Lung (tissue), 12 donors: ENCODE data around the gene HIC1. TPM values are rescaled to one million over a fixed set of nuclear protein-coding genes. Genes with fewer than 3 reads are reported as not detected.
A peak's percentile ranks its signal among the peaks of the same experiment; 100 is the strongest.
"Not testable (repeated sequence)": the region's sequence is repeated elsewhere in the genome, so short reads cannot be mapped to it uniquely, and the experiment has no call there.

Experiments
- ATAC-seq: fragments of 200-7000 bp; cut with Tn5 transposase; one replicate; pipeline ENCODE4 v1.9.1; 2020; ENCODE audit warnings: moderate number of reproducible peaks; ENCODE audit not compliant: insufficient read depth, low FRiP score
- DNase-seq, 3 donors: peaks; one replicate each; pipeline ENCODE4 v3.0.0-alpha.2; 2013 to 2017
- H3K27ac ChIP-seq, 2 donors: one replicate each; pipeline ENCODE4 v1.5.1; 2013; ENCODE audit warnings: mild to moderate bottlenecking in 2 of 2, moderate library complexity in 2 of 2, control low read depth in 1 of 2, inconsistent platforms in 1 of 2, low read depth in 1 of 2, low read length in 1 of 2
- H3K27me3 ChIP-seq, 3 donors: one replicate each; pipeline ENCODE4 v1.5.1; 2013; ENCODE audit warnings: low read length in 2 of 3; ENCODE audit not compliant: control insufficient read depth in 3 of 3, insufficient read depth in 3 of 3
- H3K36me3 ChIP-seq, 4 donors: one replicate each; pipeline ENCODE4 v1.5.1; 2013; ENCODE audit warnings: low read length in 4 of 4, mild to moderate bottlenecking in 1 of 4, moderate library complexity in 1 of 4; ENCODE audit not compliant: control insufficient read depth in 4 of 4, insufficient read depth in 4 of 4
- H3K4me1 ChIP-seq, 5 donors: one replicate each; pipeline ENCODE4 v1.5.1; 2013; ENCODE audit warnings: low read length in 5 of 5, mild to moderate bottlenecking in 2 of 5, moderate library complexity in 1 of 5; ENCODE audit not compliant: control insufficient read depth in 5 of 5, insufficient read depth in 5 of 5
- H3K4me3 ChIP-seq: one replicate; pipeline ENCODE4 v1.5.1; 2013; ENCODE audit warnings: mild to moderate bottlenecking, control low read depth, moderate library complexity
- H3K9ac ChIP-seq, 2 donors: one replicate each; pipeline ENCODE4 v1.5.1; 2013; ENCODE audit warnings: low read length in 2 of 2, control low read depth in 1 of 2; ENCODE audit not compliant: insufficient read depth in 1 of 2
- H3K9me3 ChIP-seq, 4 donors: one replicate each; pipeline ENCODE4 v1.5.1; 2013; ENCODE audit warnings: low read length in 3 of 4, mild to moderate bottlenecking in 1 of 4, moderate library complexity in 1 of 4; ENCODE audit not compliant: control insufficient read depth in 4 of 4, insufficient read depth in 3 of 4
- CTCF ChIP-seq: IDR thresholded peaks from 2 replicates; pipeline ENCODE4 v1.5.1; 2012; ENCODE audit warnings: mild to moderate bottlenecking; ENCODE audit errors: control extremely low read depth, extremely low read depth
- WGBS, 2 donors: extraction: QIAGEN DNeasy Blood & Tissue Kit; methylation state at CpG; one replicate each; pipeline ENCODE4 v1.1.7; 2013; 5-methylcytosine and 5-hydroxymethylcytosine counted together
- polyA plus RNA-seq, 2 donors: library from polyadenylated mRNA; stranded (reverse); fragments of 200-250 nt; gene quantifications; one replicate each; pipeline ENCODE4 v1.2.1, GENCODE V29; 2013
- total RNA-seq, 2 donors: library from RNA; depleted of rRNA in 1 of 2; stranded (reverse); fragments of >200 nt in 1 of 2; gene quantifications; one replicate each; pipeline ENCODE4 v1.2.1, GENCODE V29; 2014 to 2021
- donor health status: control.
- donor health status: control.
- donor health status: Bipolar disorder and iron deficiency.
- donor health status: healthy.
- donor health status: DM: yes; HTN: yes; CAD: no.

Gene HIC1
- total and polyA plus RNA-seq, 4 donors = 5.5 to 34.8 (median 21.6) TPM

DNA sequence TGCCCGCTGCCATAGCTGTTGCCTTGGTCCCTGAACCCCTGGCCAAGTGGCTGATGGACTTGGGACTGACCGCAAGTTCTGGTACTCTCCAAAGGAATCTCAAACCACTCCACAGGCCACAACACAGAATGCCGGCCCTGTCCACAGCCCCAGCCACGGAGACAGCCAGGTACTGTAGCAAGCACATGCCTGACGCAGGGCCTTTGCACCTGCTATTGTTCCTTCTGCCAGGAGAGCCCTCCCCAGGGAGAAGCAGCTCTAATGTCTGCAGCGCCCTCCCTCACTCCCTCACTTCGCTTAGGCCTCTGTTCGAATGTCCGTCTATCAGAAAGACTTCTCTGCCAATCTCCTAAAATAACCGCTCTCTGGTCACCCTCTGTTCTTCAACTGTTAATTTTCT, 45.2 kb upstream of the HIC1 start:
- H3K27me3 ChIP-seq = no peaks in the 10 kb centered on the region
- TF ChIP-seq CTCF = no peak
- H3K27ac ChIP-seq = no peak overlapping the region
- DNase-seq (no peak), ATAC-seq (no peak)
- no peak overlapping the region for H3K9ac ChIP-seq
- peaks cover 0 to 9% (median 0%) of the 10 kb centered on the region in 5 donors for H3K4me1 ChIP-seq
- WGBS, 2 donors = 92 to 98% methylated on average over 10 of the region's 10 CpGs
- no peaks in the 10 kb centered on the region for H3K9me3 ChIP-seq
- H3K4me3 ChIP-seq = no peak overlapping the region
- no peaks in the 10 kb centered on the region for H3K36me3 ChIP-seq

GRCh38 chr17:2011411-2012371, 43.2 kb upstream of the HIC1 start:
- Histone ChIP-seq H3K27ac (peak overlapping the region in 1 of 2 donors; percentile 75), H3K27me3 (no peaks in the 10 kb centered on the region), H3K36me3 (no peaks in the 10 kb centered on the region), H3K9ac (no peak overlapping the region), H3K4me1 (peaks cover 0 to 9% (median 2%) of the 10 kb centered on the region in 5 donors), H3K9me3 (no peaks in the 10 kb centered on the region), H3K4me3 (no peak overlapping the region)
- TF ChIP-seq CTCF = no peak
- peak in 1 of 3 donors; percentile 36 for DNase-seq
- WGBS, 2 donors = 34 to 48% methylated on average over 24 of the region's 24 CpGs
- no peak for ATAC-seq

- Histone ChIP-seq H3K9me3 (no peaks in the 10 kb centered on the region), H3K36me3 (no peaks in the 10 kb centered on the region), H3K4me3 (no peak overlapping the region), H3K27me3 (no peaks in the 10 kb centered on the region), H3K4me1 (peaks cover 0 to 9% (median 2%) of the 10 kb centered on the region in 5 donors), H3K27ac (peak overlapping the region in 1 of 2 donors; percentile 75), H3K9ac (no peak overlapping the region)
- TF ChIP-seq CTCF = no peak
- WGBS, 2 donors = 88 to 97% methylated on average over 4 of the region's 4 CpGs
- ATAC-seq (no peak), DNase-seq (no peak)
Measured at GRCh38 chr17:2012499-2012898, 42.4 kb upstream of the HIC1 start.

GRCh38 chr17:2013220-2013993, 41.5 kb upstream of the HIC1 start:
- H3K4me1 ChIP-seq, H3K36me3 ChIP-seq, H3K27me3 ChIP-seq, H3K4me3 ChIP-seq, ATAC-seq, H3K9ac ChIP-seq, DNase-seq, H3K27ac ChIP-seq, H3K9me3 ChIP-seq: not testable (repeated sequence)
- 96 to 99% methylated on average over 6 of the region's 6 CpGs for WGBS, 2 donors
